GM23338 (cell line): ENCODE results near the gene EDARADD. TPM values are rescaled to one million over a fixed set of nuclear protein-coding genes. Genes with fewer than 3 reads are reported as not detected.

Experiments
- ATAC-seq: fragments of 200-7000 bp; cut with Tn5 transposase; 3 replicates; pipeline ENCODE4 v1.9.1; 2020
- DNase-seq: peaks from one replicate; pipeline ENCODE4 v3.0.0-alpha.2; 2015; ENCODE audit warnings: low spot score
- H2AFZ ChIP-seq: fragments of 200-600 bp; sonication (generic); 2 replicates; pipeline ENCODE4 v1.8.0; 2016; ENCODE audit warnings: antibody characterized with exemption, mild to moderate bottlenecking, moderate library complexity
- H3F3A ChIP-seq: fragments of 200-600 bp; sonication (generic); replicated peaks from 2 replicates; pipeline ENCODE4 v1.8.0; 2017; ENCODE audit warnings: antibody characterized with exemption, mixed run types, low read depth
- H3K27ac ChIP-seq: fragments of 200-600 bp; sonication (generic); 2 replicates; pipeline ENCODE4 v1.6.1; 2016; ENCODE audit warnings: low read depth
- H3K27me3 ChIP-seq: fragments of 200-600 bp; sonication (generic); 2 replicates; pipeline ENCODE4 v1.8.0; 2016; ENCODE audit warnings: mild to moderate bottlenecking, mixed run types, moderate library complexity; ENCODE audit not compliant: insufficient read depth
- H3K36me3 ChIP-seq: fragments of 200-600 bp; sonication (generic); 2 replicates; pipeline ENCODE4 v1.8.0; 2016; ENCODE audit warnings: mild to moderate bottlenecking; ENCODE audit not compliant: insufficient read depth
- H3K4me1 ChIP-seq: fragments of 200-600 bp; sonication (generic); 2 replicates; pipeline ENCODE4 v1.8.0; 2016; ENCODE audit warnings: mild to moderate bottlenecking, moderate library complexity; ENCODE audit not compliant: insufficient read depth
- H3K4me2 ChIP-seq: fragments of 200-600 bp; sonication (generic); 2 replicates; pipeline ENCODE4 v1.7.1; 2017; ENCODE audit warnings: mixed run types
- H3K4me3 ChIP-seq: fragments of 200-600 bp; sonication (generic); 2 replicates; pipeline ENCODE4 v1.6.1; 2016; ENCODE audit warnings: mixed run types
- H3K79me2 ChIP-seq: fragments of 200-600 bp; sonication (generic); replicated peaks from 2 replicates; pipeline ENCODE4 v1.8.0; 2017; ENCODE audit warnings: mild to moderate bottlenecking; ENCODE audit not compliant: insufficient read depth
- H3K9me2 ChIP-seq: fragments of 200-600 bp; sonication (generic); 2 replicates; pipeline ENCODE4 v1.8.0; 2017; ENCODE audit not compliant: insufficient read depth
- H4K20me1 ChIP-seq: fragments of 200-600 bp; sonication (generic); replicated peaks from 2 replicates; pipeline ENCODE4 v1.8.0; 2017; ENCODE audit warnings: mild to moderate bottlenecking; ENCODE audit not compliant: insufficient read depth
- H3K27ac Mint-ChIP-seq: 2 replicates; pipeline ENCODE4 v1.8.0; 2020; ENCODE audit warnings: inconsistent platforms, mild to moderate bottlenecking, moderate library complexity, mixed read lengths
- H3K27me3 Mint-ChIP-seq: 3 replicates; pipeline ENCODE4 v1.8.0; 2022; ENCODE audit warnings: low read depth, mild to moderate bottlenecking, moderate library complexity, mixed read lengths, inconsistent platforms; ENCODE audit not compliant: insufficient read depth, poor library complexity
- H3K36me3 Mint-ChIP-seq: 3 replicates; pipeline ENCODE4 v1.8.0; 2021; ENCODE audit warnings: low read depth, mild to moderate bottlenecking, inconsistent platforms, moderate library complexity, mixed read lengths
- H3K4me1 Mint-ChIP-seq: 3 replicates; pipeline ENCODE4 v1.8.0; 2020; ENCODE audit warnings: mild to moderate bottlenecking, inconsistent platforms, mixed read lengths
- H3K4me3 Mint-ChIP-seq: 3 replicates; pipeline ENCODE4 v1.8.0; 2021; ENCODE audit warnings: moderate library complexity, mild to moderate bottlenecking, inconsistent platforms, mixed read lengths
- H3K9me3 Mint-ChIP-seq: 3 replicates; pipeline ENCODE4 v1.8.0; 2020; ENCODE audit warnings: moderate library complexity, mild to moderate bottlenecking, inconsistent platforms, mixed read lengths
- CREB1 ChIP-seq: fragments of 250-450 bp; sonication (Bioruptor Pico); IDR thresholded peaks from 2 replicates; pipeline ENCODE4 v1.5.0; 2020; ENCODE audit warnings: low read depth, mild to moderate bottlenecking, moderate library complexity
- EZH2 ChIP-seq: fragments of 200-600 bp; sonication (generic); IDR thresholded peaks from one replicate; pipeline ENCODE4 v1.8.0; 2017; ENCODE audit warnings: antibody characterized with exemption, mild to moderate bottlenecking, low read depth; ENCODE audit not compliant: unreplicated experiment
- EZH2phosphoT487 ChIP-seq: fragments of 200-600 bp; sonication (generic); IDR thresholded peaks from one replicate; pipeline ENCODE4 v1.8.1; 2018; ENCODE audit warnings: antibody characterized with exemption; ENCODE audit not compliant: unreplicated experiment
- JUNB ChIP-seq: IDR thresholded peaks from one replicate; pipeline ENCODE4 v1.6.1; 2016; ENCODE audit warnings: antibody characterized with exemption; ENCODE audit not compliant: unreplicated experiment
- NANOG ChIP-seq: IDR thresholded peaks from 2 replicates; pipeline ENCODE4 v1.6.1; 2016; ENCODE audit warnings: antibody characterized with exemption, borderline replicate concordance
- POLR2AphosphoS5 ChIP-seq: IDR thresholded peaks from 2 replicates; pipeline ENCODE4 v1.6.1; 2016; ENCODE audit warnings: antibody characterized with exemption, low read depth
- STAT1 ChIP-seq: IDR thresholded peaks from one replicate; pipeline ENCODE4 v1.6.1; 2016; ENCODE audit warnings: antibody characterized with exemption; ENCODE audit not compliant: unreplicated experiment
- ZNF114 ChIP-seq: fragments of 250-450 bp; sonication (Bioruptor Pico); IDR thresholded peaks from 2 replicates; pipeline ENCODE4 v1.5.0; 2020; ENCODE audit warnings: mild to moderate bottlenecking, moderate library complexity
- ZNF331 ChIP-seq: fragments of 250-450 bp; sonication (Bioruptor Pico); IDR thresholded peaks from 2 replicates; pipeline ENCODE4 v1.5.0; 2020; ENCODE audit warnings: low read depth, mild to moderate bottlenecking, moderate library complexity
- polyA plus RNA-seq: library from polyadenylated mRNA; unstranded; fragments of >200 nt; fragmentation: Nextera tagmentation; extraction: Ambion mirVana; gene quantifications from 2 replicates; pipeline ENCODE4 v1.2.1, GENCODE V29; 2016
- total RNA-seq: library from RNA; depleted of rRNA; stranded (reverse); fragments of >200 nt; shearing (Covaris generic); gene quantifications from 2 replicates; pipeline ENCODE4 v1.2.3, GENCODE V29; 2014
- TF ChIP-seq, protein P1 (sequence below), 2 experiments: fragments of 200-600 bp in 1 of 2; sonication (generic) in 1 of 2; conservative IDR thresholded peaks; 2 replicates each; pipeline versions ENCODE4 v1.5.1 to v1.6.1; 2016 to 2017; ENCODE audit warnings: antibody characterized with exemption in 2 of 2, low read depth in 2 of 2, mild to moderate bottlenecking in 2 of 2, moderate library complexity in 1 of 2
- TF ChIP-seq, protein P2 (sequence below): IDR thresholded peaks from 2 replicates; pipeline ENCODE4 v1.6.1; 2016; ENCODE audit warnings: antibody characterized with exemption
- TF ChIP-seq, protein P3 (sequence below): IDR thresholded peaks from one replicate; pipeline ENCODE4 v1.6.1; 2018; ENCODE audit warnings: antibody characterized with exemption; ENCODE audit not compliant: unreplicated experiment
- TF ChIP-seq, protein P4 (sequence below): fragments of 250-450 bp; sonication (Bioruptor Pico); IDR thresholded peaks from 2 replicates; pipeline ENCODE4 v1.5.0; 2020; ENCODE audit warnings: mild to moderate bottlenecking, moderate library complexity

EDARADD gene
- total and polyA plus RNA-seq, 2 experiments from 2014 or later: 3.7 to 4.4 TPM

DNA sequence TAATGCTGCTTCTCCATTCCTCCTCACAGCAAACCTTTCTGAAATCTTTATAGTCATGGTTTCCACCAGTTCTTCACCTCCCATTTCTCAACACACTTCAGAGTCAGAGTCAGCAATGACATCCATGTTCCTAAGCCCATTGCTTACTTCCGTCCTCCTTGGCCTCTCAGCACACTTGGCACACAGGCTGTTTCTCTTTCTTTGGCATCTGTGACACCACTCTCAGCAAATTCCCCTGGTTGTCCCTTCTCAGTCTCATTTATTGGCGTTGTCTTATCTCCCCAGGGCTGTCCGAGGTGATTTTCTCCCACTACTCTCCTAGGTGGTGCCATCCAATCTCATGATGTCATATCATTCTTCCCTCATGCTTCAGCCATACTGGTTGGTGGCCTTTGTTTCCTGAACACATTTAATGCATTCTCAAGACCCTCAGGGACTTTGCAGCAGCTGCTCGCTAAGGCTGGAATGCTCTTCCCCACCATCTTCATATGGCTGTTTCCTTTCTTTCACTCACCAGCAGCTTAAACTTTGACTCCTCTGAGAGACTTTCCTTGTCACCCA, 126.4 kb downstream of the EDARADD start:
- no peak overlapping the region for H3K27ac ChIP-seq
- no peaks in the 10 kb centered on the region for H3K36me3 Mint-ChIP-seq
- H4K20me1 ChIP-seq: no peaks in the 10 kb centered on the region
- H3K4me3 ChIP-seq: no peak overlapping the region
- no peak overlapping the region for H3K27ac Mint-ChIP-seq
- TF ChIP-seq, protein P1, sequence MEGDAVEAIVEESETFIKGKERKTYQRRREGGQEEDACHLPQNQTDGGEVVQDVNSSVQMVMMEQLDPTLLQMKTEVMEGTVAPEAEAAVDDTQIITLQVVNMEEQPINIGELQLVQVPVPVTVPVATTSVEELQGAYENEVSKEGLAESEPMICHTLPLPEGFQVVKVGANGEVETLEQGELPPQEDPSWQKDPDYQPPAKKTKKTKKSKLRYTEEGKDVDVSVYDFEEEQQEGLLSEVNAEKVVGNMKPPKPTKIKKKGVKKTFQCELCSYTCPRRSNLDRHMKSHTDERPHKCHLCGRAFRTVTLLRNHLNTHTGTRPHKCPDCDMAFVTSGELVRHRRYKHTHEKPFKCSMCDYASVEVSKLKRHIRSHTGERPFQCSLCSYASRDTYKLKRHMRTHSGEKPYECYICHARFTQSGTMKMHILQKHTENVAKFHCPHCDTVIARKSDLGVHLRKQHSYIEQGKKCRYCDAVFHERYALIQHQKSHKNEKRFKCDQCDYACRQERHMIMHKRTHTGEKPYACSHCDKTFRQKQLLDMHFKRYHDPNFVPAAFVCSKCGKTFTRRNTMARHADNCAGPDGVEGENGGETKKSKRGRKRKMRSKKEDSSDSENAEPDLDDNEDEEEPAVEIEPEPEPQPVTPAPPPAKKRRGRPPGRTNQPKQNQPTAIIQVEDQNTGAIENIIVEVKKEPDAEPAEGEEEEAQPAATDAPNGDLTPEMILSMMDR (conservative IDR thresholded peaks at IDR 0.05; ENCODE audit: low read depth in 2 of 2): no peak
- no peak for TF ChIP-seq POLR2AphosphoS5
- TF ChIP-seq, protein P2, sequence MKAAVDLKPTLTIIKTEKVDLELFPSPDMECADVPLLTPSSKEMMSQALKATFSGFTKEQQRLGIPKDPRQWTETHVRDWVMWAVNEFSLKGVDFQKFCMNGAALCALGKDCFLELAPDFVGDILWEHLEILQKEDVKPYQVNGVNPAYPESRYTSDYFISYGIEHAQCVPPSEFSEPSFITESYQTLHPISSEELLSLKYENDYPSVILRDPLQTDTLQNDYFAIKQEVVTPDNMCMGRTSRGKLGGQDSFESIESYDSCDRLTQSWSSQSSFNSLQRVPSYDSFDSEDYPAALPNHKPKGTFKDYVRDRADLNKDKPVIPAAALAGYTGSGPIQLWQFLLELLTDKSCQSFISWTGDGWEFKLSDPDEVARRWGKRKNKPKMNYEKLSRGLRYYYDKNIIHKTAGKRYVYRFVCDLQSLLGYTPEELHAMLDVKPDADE: no peak
- no peak for TF ChIP-seq STAT1
- TF ChIP-seq CREB1 (CRISPR knock-in tag): no peak
- no peak for TF ChIP-seq EZH2
- no peak for TF ChIP-seq ZNF114
- TF ChIP-seq EZH2phosphoT487: no peak
- TF ChIP-seq NANOG: no peak
- TF ChIP-seq, protein P3, sequence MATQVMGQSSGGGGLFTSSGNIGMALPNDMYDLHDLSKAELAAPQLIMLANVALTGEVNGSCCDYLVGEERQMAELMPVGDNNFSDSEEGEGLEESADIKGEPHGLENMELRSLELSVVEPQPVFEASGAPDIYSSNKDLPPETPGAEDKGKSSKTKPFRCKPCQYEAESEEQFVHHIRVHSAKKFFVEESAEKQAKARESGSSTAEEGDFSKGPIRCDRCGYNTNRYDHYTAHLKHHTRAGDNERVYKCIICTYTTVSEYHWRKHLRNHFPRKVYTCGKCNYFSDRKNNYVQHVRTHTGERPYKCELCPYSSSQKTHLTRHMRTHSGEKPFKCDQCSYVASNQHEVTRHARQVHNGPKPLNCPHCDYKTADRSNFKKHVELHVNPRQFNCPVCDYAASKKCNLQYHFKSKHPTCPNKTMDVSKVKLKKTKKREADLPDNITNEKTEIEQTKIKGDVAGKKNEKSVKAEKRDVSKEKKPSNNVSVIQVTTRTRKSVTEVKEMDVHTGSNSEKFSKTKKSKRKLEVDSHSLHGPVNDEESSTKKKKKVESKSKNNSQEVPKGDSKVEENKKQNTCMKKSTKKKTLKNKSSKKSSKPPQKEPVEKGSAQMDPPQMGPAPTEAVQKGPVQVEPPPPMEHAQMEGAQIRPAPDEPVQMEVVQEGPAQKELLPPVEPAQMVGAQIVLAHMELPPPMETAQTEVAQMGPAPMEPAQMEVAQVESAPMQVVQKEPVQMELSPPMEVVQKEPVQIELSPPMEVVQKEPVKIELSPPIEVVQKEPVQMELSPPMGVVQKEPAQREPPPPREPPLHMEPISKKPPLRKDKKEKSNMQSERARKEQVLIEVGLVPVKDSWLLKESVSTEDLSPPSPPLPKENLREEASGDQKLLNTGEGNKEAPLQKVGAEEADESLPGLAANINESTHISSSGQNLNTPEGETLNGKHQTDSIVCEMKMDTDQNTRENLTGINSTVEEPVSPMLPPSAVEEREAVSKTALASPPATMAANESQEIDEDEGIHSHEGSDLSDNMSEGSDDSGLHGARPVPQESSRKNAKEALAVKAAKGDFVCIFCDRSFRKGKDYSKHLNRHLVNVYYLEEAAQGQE: no peak
- TF ChIP-seq, protein P4, sequence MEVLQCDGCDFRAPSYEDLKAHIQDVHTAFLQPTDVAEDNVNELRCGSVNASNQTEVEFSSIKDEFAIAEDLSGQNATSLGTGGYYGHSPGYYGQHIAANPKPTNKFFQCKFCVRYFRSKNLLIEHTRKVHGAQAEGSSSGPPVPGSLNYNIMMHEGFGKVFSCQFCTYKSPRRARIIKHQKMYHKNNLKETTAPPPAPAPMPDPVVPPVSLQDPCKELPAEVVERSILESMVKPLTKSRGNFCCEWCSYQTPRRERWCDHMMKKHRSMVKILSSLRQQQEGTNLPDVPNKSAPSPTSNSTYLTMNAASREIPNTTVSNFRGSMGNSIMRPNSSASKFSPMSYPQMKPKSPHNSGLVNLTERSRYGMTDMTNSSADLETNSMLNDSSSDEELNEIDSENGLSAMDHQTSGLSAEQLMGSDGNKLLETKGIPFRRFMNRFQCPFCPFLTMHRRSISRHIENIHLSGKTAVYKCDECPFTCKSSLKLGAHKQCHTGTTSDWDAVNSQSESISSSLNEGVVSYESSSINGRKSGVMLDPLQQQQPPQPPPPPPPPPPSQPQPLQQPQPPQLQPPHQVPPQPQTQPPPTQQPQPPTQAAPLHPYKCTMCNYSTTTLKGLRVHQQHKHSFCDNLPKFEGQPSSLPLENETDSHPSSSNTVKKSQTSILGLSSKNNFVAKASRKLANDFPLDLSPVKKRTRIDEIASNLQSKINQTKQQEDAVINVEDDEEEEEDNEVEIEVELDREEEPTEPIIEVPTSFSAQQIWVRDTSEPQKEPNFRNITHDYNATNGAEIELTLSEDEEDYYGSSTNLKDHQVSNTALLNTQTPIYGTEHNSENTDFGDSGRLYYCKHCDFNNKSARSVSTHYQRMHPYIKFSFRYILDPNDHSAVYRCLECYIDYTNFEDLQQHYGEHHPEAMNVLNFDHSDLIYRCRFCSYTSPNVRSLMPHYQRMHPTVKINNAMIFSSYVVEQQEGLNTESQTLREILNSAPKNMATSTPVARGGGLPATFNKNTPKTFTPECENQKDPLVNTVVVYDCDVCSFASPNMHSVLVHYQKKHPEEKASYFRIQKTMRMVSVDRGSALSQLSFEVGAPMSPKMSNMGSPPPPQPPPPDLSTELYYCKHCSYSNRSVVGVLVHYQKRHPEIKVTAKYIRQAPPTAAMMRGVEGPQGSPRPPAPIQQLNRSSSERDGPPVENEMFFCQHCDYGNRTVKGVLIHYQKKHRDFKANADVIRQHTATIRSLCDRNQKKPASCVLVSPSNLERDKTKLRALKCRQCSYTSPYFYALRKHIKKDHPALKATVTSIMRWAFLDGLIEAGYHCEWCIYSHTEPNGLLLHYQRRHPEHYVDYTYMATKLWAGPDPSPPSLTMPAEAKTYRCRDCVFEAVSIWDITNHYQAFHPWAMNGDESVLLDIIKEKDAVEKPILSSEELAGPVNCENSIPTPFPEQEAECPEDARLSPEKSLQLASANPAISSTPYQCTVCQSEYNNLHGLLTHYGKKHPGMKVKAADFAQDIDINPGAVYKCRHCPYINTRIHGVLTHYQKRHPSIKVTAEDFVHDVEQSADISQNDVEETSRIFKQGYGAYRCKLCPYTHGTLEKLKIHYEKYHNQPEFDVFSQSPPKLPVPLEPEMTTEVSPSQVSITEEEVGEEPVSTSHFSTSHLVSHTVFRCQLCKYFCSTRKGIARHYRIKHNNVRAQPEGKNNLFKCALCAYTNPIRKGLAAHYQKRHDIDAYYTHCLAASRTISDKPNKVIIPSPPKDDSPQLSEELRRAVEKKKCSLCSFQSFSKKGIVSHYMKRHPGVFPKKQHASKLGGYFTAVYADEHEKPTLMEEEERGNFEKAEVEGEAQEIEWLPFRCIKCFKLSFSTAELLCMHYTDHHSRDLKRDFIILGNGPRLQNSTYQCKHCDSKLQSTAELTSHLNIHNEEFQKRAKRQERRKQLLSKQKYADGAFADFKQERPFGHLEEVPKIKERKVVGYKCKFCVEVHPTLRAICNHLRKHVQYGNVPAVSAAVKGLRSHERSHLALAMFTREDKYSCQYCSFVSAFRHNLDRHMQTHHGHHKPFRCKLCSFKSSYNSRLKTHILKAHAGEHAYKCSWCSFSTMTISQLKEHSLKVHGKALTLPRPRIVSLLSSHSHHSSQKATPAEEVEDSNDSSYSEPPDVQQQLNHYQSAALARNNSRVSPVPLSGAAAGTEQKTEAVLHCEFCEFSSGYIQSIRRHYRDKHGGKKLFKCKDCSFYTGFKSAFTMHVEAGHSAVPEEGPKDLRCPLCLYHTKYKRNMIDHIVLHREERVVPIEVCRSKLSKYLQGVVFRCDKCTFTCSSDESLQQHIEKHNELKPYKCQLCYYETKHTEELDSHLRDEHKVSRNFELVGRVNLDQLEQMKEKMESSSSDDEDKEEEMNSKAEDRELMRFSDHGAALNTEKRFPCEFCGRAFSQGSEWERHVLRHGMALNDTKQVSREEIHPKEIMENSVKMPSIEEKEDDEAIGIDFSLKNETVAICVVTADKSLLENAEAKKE (CRISPR knock-in tag): no peak
- TF ChIP-seq JUNB: no peak
- no peak for TF ChIP-seq ZNF331 (CRISPR knock-in tag)
- peaks cover 12% of the 10 kb centered on the region for H3K27me3 Mint-ChIP-seq
- no peaks in the 10 kb centered on the region; the same call in 1 of the 2 replicates for H3K36me3 ChIP-seq
- peaks cover 18% of the 10 kb centered on the region for H3K4me1 ChIP-seq
- no peak for DNase-seq
- no peaks in the 10 kb centered on the region for H3K9me3 Mint-ChIP-seq
- H3K79me2 ChIP-seq: no peaks in the 10 kb centered on the region
- H2AFZ ChIP-seq: no peak overlapping the region
- no peak overlapping the region for H3K4me3 Mint-ChIP-seq
- H3K4me2 ChIP-seq: no peak overlapping the region
- peaks cover 33% of the 10 kb centered on the region for H3K27me3 ChIP-seq
- H3K9me2 ChIP-seq: no peaks in the 10 kb centered on the region
- peaks cover 15% of the 10 kb centered on the region for H3K4me1 Mint-ChIP-seq
- H3F3A ChIP-seq: no peaks in the 10 kb centered on the region
- no peak for ATAC-seq
